Measurements from ENCODE around the gene DPH7.
"Not testable (repeated sequence)": the region's sequence is repeated elsewhere in the genome, so short reads cannot be mapped to it uniquely, and the experiment has no call there.

Gene DPH7

GRCh38 chr9:137580209-137580953 lies 1.7 kb upstream of the DPH7 start:
- no peak for DNase-seq

DNA sequence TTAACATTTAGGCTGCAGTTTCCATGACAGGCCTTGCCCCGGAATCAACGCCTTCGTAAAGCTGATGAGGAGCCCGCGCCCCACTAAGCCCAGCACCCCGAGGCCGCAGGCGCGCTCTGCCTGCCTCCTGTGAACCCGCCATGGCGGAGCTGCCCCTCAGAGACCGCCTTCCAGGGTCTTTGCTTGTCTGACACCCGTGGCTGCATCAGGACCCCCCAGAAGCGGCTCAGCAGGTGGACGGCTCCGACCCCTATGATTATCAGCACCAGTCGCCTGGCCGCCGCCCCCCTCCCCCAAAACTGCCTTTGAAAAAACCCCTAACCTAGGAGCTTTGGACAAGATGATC lies 507 bp upstream of the DPH7 start:
- no peak for DNase-seq

- no peak for DNase-seq
Observed at GRCh38 chr9:137575716-137576411, 2.9 kb downstream of the DPH7 start.

GRCh38 chr9:137575364-137575715 lies 3.4 kb downstream of the DPH7 start:
- DNase-seq: no peak

DNA sequence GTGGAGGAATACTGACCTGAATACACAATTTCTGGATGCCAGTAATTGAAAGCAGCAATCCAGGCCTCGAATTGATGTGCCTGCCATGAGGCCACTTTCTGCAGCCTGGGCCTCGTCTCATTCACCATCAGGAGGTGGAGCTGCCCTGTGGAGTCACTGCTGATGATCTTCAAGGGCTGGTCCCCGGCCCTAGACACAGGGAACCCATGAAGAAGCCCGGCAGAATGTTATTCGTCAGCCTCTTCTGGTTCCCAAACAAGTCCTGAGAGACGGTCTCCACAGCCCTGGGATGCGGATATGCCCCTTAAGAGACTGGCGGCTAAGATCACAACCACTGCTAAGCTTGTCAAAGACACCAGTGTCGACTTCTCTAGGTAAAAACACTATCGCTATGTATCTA lies 4.5 kb downstream of the DPH7 start:
- DNase-seq: no peak

DNA sequence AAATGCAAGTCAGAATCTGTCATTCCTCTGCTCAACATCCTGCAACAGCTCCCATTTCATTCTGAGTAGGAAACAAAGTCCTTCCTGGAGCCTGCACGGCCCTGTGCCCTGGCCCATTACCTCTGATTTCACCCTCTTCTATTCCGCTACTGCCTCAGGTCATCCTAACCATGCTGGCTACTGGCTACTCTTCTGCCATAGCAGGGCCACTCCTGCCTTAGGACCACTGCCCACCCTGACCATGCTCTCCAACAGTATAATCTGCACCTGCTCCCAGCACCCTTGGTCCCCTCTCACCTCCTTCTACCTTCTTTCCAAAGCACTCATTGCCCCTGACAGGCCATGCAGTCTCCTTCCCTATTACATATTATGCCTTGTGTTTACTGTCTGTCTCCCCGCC lies 8.2 kb downstream of the DPH7 start:
- no peak for DNase-seq

GRCh38 chr9:137569609-137570203 lies 9.0 kb downstream of the DPH7 start:
- DNase-seq: no peak

DNA sequence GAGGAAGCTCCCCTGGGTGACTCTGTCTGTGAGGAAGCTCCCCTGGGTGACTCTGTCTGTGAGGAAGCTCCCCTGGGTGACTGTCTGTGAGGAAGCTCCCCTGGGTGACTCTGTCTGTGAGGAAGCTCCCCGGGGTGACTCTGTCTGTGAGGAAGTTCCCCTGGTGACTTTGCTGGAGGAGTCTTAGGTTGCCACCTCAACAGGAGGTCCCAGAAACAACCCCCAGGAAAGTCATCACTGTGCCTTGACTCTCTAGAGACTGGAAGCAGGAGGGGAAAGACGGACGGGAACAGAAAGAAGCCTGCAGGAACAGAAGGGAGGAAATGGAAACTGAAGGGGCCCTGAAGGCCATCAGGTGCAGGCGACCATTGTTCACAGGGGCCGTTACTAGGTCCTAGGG lies 10.3 kb downstream of the DPH7 start:
- DNase-seq: not testable (repeated sequence)

DNA sequence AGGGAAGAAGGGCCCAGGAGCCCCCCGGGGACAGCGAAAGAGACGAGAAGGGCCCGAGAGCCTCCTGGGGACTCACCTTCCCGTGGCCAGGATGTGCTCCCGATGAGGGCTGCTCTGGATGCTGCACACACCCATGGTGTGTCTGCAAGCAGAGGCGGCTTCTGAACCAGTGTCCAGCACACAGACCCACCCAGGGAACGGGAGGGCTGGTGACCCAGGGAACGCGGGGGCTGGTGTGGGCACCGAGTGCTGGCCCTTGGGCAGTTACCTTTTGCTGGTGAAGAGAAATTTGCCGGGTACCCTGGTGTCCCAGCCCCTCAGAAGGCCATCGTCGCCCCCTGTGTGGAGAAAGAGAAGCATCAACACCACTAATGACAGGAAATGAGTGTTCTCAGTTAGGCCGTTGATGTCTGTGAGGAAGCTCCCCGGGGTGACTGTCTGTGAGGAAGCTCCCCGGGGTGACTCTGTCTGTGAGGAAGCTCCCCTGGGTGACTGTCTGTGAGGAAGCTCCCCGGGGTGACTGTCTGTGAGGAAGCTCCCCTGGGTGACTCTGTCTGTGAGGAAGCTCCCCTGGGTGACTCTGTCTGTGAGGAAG lies 13.8 kb downstream of the DPH7 start:
- DNase-seq: no peak

DNA sequence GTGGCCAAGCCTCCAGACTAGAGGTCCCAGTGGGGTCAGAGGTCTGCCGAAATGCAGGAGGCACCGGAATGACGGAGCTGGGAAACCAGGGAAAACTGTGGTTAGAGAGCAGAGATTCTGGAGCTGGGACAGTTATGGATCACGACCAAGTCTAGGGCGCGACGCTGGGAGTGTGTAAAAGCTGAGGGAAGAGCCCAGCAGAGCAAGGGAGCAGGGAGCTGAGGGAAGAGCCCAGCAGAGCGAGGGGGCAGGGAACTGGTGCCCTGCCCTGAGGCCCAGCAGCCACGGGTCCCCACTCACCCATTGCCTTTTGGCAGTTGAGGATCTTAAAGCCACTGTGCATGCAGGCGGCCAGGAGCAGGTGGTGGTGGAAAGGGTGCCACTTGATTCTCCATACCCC lies 14.6 kb downstream of the DPH7 start:
- no peak for DNase-seq

GRCh38 chr9:137558127-137558526 lies 20.6 kb downstream of the DPH7 start:
- no peak for DNase-seq

DNA sequence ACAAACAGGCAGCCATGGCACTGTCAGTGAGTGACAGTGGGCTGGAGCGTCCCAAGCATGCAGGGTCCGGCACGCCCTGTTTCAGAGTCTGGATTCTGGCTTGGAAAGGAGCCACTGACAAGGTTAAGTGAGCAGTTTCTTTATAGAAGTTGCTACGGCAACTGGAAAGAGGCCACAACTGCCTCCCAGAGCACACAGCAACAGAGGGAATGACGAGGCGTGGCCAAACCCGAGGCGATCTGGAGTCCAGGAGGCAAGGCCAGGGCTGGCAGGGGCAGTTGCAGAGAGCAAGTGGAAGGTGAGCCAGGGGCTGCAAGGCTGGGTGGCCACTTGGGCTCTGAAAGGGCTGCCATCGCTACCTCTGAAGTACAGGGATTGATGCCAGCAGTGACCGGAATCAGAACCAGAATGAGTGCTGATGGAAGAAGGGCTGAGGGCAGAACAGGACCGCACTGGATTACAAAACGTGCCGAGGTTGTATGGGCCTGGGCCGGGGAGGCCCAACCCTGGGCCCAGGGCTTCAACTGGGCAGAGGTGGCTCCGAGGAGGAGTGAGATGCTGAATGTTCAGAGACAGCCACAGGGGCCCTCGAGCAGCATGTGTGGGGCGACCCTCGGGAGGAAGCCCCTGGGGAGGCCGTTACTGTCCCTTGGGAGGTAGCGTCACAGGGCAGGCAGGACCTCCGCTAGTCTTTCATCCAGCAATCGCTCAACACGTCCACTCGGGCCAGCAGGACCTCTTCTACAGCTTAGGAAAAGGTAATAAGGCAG lies 22.5 kb downstream of the DPH7 start:
- DNase-seq: no peak

- DNase-seq: no peak
Observed at GRCh38 chr9:137555179-137555578, 23.5 kb downstream of the DPH7 start.

GRCh38 chr9:137554349-137554748 lies 24.4 kb downstream of the DPH7 start:
- no peak for DNase-seq

DNA sequence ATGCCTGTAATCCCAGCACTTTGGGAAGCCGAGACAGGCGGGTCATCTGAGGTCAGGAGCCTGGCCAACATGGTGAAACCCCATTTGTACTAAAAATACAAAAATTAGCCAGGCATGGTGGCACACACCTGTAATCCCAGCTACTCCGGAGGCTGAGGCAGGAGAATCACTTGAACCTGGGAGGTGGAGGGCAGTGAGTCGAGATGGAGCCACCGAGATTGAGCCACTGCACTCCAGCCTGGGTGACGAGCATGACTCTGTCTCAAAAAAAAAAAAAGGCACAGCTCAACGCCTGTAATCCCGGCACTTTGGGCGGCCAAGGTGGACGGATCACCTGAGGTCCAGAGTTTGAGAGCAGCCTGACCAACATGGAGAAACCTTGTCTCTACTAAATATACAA lies 25.1 kb downstream of the DPH7 start:
- not testable (repeated sequence) for DNase-seq

DNA sequence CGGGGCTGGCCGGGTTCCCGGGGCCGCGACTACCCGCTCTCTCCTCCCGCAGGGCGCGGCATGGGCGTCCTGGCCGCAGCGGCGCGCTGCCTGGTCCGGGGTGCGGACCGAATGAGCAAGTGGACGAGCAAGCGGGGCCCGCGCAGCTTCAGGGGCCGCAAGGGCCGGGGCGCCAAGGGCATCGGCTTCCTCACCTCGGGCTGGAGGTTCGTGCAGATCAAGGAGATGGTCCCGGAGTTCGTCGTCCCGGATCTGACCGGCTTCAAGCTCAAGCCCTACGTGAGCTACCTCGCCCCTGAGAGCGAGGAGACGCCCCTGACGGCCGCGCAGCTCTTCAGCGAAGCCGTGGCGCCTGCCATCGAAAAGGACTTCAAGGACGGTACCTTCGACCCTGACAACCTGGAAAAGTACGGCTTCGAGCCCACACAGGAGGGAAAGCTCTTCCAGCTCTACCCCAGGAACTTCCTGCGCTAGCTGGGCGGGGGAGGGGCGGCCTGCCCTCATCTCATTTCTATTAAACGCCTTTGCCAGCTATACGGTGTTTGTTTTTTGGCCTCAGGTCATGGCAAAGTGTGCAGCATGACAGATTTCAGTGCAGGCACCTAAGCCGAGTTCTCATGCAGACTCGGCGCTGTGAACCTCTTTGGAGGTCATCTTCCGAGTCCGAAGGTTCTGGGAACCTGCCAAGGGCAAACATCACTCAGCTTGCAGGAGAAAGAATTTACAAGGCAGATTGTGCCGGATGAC lies 26.5 kb downstream of the DPH7 start:
- no peak for DNase-seq

DNA sequence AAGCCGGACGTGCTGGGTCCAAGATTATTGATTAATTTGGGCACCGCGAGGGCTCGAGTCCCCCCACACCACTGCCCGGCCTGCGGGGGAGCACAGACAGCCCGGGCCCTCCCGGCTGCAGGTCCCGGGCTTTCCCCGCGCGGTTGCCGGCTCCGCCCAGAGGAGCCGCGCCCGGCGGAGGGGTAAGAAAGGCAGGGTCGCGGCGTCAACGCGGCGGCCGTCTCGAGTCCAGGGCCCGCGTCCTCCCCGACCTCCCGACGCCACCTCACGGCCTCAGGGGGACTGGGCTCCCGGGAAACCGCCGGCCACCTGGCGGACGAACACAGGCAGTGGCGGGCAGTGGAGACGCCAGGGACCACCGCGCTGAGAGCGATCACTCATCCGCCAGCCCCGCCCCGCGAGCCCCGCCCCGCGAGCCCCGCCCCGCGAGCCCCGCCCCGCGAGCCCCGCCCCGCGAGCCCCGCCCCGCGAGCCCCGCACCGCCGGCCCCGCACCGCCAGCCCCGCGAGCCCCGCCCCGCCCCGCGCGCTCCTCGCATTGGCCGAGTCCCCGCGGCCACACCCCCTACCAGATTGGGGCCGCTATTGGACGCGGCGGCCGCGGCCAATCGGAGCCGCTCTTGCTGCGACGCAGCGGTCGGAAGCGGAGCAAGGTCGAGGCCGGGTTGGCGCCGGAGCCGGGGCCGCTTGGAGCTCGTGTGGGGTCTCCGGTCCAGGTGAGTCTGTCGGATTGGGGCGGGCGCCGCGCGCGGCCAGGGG lies 27.3 kb downstream of the DPH7 start, which contains the start of gene MRPL41:
MRPL41 (plus strand) TSS at position 616 of the 758 bp plus-strand sequence. CDS start 203 bp downstream, outside the sequence.
- DNase-seq: peak; percentile 50 to 82

- not testable (repeated sequence) for DNase-seq
Observed at GRCh38 chr9:137550958-137551263, 27.8 kb downstream of the DPH7 start.

- peak; percentile 9 to 28 for DNase-seq
Observed at GRCh38 chr9:137550231-137550621, 28.5 kb downstream of the DPH7 start, which contains the start of gene PNPLA7. TSS of gene PNPLA7 (minus strand) at chr9:137550402. CDS start at chr9:137550197, 205 bp downstream.

DNA sequence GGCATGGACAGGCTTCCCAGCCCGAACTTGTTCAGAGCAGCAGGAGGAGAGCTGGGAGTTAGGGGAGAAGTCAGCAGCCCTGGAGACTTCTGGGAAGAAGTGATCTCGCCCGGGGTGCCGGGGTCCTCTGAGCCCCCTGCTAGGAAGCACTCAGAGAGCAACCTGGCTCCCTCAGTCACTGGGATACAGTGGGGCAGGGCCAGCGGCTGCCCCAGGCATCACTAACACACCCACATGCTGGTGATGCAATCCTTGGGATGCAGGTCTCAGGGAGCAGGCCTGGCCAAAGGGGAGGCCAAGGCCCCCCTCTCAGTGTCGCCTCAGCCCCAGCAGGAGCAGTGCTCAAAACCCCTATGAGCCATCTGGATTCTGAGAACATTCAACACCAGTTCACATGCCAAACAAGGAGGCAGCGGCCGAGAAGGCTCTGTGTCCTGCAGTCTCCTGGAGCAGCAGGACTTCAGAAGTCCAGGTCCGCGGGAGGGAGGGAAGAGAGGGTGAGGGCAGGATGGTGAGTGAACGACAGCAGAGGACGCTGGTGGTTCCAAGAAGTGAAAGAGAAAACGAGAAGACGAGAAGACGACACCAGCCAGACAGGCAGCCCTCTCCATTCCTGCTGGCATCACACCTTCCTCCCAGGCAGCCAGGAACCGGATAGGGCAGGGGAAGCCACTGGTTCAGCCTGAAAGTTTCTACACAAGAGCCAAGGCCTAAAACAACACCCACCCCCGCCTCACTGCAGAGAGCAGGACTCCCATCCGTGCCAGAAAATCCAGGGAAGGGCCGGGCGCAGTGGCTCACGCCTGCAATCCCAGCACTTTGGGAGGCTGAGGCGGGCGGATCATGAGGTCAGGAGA lies 30.8 kb downstream of the DPH7 start:
- DNase-seq: no peak

DNA sequence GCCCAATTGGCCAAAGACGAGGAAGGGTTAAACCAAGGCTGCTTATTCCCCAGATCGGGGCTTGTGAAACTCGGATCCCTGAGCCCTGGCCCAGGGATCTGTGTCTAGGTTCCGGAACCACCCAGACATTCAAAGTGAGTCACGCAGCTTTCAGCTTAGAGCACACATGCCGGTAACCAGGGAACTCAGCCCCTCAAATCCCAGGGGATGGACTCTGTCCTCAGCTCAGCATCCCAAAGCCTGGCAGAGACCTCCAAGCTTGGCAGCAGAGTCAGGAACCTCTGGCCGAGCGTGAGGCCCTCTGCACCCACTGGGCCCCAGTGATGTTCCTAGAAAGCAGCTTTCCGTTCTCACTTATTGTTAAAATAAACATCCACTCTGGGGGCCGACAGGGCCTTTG lies 33.6 kb downstream of the DPH7 start:
- no peak for DNase-seq

All from bone marrow (tissue), 2 donors.